Upper lobe of right lung (tissue), 1 donor: Measurements from ENCODE around the gene MPPED2. TPM values are rescaled to one million over a fixed set of nuclear protein-coding genes. Genes with fewer than 3 reads are reported as not detected.

Experiments
- ATAC-seq: fragments of 200-7000 bp; cut with Tn5 transposase; one replicate; pipeline ENCODE4 v1.9.1; 2020; ENCODE audit warnings: mild to moderate bottlenecking, moderate library complexity
- DNase-seq: peaks from one replicate; pipeline ENCODE4 v3.0.0-alpha.2; 2020
- H3K27ac ChIP-seq: fragments of 200-600 bp; one replicate; pipeline ENCODE4 v1.8.0; 2022
- H3K27me3 ChIP-seq: fragments of 200-600 bp; one replicate; pipeline ENCODE4 v1.8.0; 2022; ENCODE audit warnings: mild to moderate bottlenecking
- H3K36me3 ChIP-seq: fragments of 200-600 bp; one replicate; pipeline ENCODE4 v1.8.0; 2022
- H3K4me1 ChIP-seq: fragments of 200-600 bp; one replicate; pipeline ENCODE4 v1.8.0; 2022
- H3K4me3 ChIP-seq: fragments of 200-600 bp; one replicate; pipeline ENCODE4 v1.8.0; 2022; ENCODE audit warnings: mild to moderate bottlenecking
- H3K9me3 ChIP-seq: fragments of 200-600 bp; one replicate; pipeline ENCODE4 v1.8.0; 2022
- intact Hi-C: fragments of 100-400 bp; cut with DNase I; formaldehyde crosslinking; loops from one replicate; pipeline ENCODE4 v1.11.0; 2022
- total RNA-seq: library from RNA; stranded (reverse); fragmentation: NEBNext Ultra II Directional; extraction: Animal tissue kit (Norgen Biotek cat#: 25700); gene quantifications from one replicate; pipeline ENCODE4 v1.2.1, GENCODE V29; 2021
- TF ChIP-seq, protein P1 (sequence below): fragments of 200-600 bp; IDR thresholded peaks from one replicate; pipeline ENCODE4 v1.8.0; 2022; ENCODE audit warnings: antibody characterized with exemption
- donor health status: DM: no; HTN: yes; CAD: no; lungs with severe emphysema.

MPPED2 gene
- total RNA-seq, 1 donor from 2014 or later = 1.3 TPM

DNA sequence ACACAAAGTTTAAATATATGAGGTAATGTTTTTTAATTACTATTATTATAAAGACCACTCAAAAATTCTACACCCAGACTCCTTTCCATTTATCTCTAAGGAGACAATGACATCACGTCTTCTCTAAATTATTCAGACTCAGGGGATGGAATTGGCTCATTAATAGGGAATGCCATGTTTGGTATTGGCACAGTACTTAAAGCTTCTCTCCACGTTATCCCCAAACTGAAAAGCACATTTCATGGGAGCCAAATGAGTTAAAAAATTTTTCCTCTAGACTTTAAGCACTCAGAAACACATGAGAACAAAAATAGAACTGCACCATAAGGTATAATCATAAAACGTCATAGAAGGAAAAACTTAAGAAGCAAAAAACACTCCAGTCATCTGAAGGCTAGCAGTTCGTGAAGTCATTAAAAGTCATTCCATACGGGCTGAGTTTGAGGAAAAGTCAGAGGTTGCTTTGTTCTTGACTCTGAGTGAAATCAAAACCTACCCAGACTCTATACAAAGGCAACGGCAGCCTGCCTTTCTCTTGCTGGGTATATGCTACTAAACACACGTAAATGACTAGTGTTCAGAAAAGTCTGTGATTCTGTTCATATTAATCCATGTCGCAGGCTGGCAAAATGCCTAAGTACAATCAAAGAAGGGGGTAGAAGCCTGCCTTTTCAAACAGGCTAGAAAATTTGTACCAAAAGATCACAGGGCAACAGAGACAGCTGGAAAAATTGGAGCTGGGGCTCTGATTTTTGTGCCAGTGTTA, 8.7 kb upstream of the MPPED2 start:
- no peak overlapping the region for H3K27ac ChIP-seq

DNA sequence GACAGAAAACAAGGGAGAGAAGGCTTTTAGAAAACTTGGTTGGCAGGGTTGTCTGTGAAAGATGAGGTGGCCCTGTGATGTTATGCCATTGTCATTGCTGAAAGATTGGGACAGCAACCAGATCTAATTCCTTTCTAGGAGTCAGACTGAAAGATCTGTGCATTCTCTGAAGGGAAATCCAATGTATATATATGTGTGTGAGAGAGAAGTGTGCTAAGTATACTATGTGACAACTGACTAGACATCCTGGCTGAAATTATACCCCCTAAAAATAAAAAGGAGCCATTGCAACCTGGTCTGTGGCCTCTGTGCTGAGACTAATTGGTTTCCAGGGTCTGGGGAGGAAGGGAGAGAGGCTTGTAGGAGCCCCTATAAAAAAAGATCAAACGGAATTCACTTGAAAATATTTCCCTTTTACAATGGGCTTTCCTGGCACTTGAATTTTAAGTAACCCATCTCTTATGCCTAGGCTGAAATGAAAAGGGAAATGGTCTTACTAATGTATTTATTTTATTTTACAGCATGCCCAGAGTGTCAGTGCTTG, 1.2 kb upstream of the MPPED2 start:
- intact Hi-C loops = no loop called here
- H3K4me1 ChIP-seq = peaks cover 12% of the 10 kb centered on the region
- DNase-seq (no peak), ATAC-seq (no peak)
- no peak overlapping the region for H3K4me3 ChIP-seq
- no peak overlapping the region for H3K27ac ChIP-seq
- H3K36me3 ChIP-seq = no peaks in the 10 kb centered on the region
- TF ChIP-seq, protein P1, sequence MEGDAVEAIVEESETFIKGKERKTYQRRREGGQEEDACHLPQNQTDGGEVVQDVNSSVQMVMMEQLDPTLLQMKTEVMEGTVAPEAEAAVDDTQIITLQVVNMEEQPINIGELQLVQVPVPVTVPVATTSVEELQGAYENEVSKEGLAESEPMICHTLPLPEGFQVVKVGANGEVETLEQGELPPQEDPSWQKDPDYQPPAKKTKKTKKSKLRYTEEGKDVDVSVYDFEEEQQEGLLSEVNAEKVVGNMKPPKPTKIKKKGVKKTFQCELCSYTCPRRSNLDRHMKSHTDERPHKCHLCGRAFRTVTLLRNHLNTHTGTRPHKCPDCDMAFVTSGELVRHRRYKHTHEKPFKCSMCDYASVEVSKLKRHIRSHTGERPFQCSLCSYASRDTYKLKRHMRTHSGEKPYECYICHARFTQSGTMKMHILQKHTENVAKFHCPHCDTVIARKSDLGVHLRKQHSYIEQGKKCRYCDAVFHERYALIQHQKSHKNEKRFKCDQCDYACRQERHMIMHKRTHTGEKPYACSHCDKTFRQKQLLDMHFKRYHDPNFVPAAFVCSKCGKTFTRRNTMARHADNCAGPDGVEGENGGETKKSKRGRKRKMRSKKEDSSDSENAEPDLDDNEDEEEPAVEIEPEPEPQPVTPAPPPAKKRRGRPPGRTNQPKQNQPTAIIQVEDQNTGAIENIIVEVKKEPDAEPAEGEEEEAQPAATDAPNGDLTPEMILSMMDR = no peak
- no peaks in the 10 kb centered on the region for H3K9me3 ChIP-seq
- H3K27me3 ChIP-seq = peaks cover 52% of the 10 kb centered on the region

More for the DNA sequence above, 8.7 kb upstream of the MPPED2 start:
- Histone ChIP-seq H3K9me3 (no peaks in the 10 kb centered on the region), H3K4me1 (no peaks in the 10 kb centered on the region), H3K4me3 (no peak overlapping the region), H3K27me3 (no peaks in the 10 kb centered on the region), H3K36me3 (no peaks in the 10 kb centered on the region)
- intact Hi-C loops = no loop called here
- DNase-seq (no peak), ATAC-seq (no peak)
- TF ChIP-seq, protein P1 = no peak

DNA sequence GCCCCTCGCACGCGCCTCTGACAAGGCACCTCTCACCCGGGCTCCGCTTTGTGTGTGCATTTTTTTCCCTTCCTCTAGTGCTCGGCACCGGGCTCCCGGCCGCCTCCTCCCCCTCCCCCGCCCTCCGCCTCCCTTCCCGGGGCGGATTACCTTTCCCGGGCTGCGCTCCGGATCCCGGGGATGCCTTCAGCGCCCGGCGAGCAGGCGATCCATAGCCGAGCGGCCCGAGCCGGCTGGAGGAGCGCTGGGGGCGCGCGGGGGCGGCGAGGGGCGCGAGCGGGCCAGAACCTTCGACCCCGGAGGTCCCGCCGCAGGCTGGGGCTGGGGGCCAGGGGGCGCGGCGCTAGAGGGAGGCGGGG, 282 bp downstream of the MPPED2 start:
- no peaks in the 10 kb centered on the region for H3K9me3 ChIP-seq
- TF ChIP-seq, protein P1 = no peak
- peaks cover 53% of the 10 kb centered on the region for H3K27me3 ChIP-seq
- H3K4me3 ChIP-seq = peak overlapping the region; percentile 52
- peak; percentile 61 for DNase-seq
- H3K27ac ChIP-seq = no peak overlapping the region
- H3K4me1 ChIP-seq = peaks cover 12% of the 10 kb centered on the region
- peak; percentile 40 for ATAC-seq
- intact Hi-C loops = no loop called here
- H3K36me3 ChIP-seq = no peaks in the 10 kb centered on the region

DNA sequence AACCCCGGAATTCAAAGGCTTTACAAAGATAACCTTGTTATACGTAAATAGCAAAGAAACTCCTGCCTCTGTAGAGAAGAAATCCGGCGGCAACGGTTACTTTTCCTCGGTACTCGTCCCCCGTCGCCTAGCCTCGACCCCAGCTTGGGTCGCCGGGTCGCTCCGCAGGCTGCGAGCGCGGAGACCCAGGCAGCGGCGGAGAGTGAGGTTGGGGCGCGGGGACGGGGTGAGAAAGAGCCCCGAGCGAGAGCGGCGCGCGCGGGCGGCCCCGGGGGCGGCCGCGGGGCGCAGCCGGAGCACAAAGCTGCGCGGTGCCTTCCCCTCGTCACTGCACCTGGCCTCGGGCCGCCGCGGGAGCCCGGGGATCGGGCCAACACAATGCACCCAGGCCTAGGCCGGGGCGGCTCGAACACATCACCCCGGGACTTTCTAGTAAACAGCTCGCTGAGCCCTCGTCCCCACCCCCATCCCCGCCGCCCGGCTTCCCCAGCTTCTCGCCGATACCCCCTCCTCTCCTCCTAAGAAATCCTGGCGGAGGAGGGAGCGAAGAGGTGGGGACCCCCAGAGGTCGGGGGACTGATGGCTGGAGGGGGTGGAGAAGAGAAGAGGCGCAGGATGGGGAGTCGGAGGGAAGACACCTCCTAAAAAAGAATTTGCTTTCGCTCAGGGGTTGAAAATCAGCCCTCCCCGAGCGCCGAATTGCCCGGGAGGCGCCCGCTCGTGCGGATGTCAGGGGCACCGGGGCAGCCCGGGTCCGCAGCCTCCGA, 845 bp downstream of the MPPED2 start:
- intact Hi-C loops = no loop called here
- peaks cover 12% of the 10 kb centered on the region for H3K4me1 ChIP-seq
- no peaks in the 10 kb centered on the region for H3K36me3 ChIP-seq
- peaks cover 53% of the 10 kb centered on the region for H3K27me3 ChIP-seq
- peak overlapping the region; percentile 52 for H3K4me3 ChIP-seq
- no peak overlapping the region for H3K27ac ChIP-seq
- peak; percentile 52 for ATAC-seq
- no peaks in the 10 kb centered on the region for H3K9me3 ChIP-seq
- TF ChIP-seq, protein P1 = no peak
- peak; percentile 64 for DNase-seq

DNA sequence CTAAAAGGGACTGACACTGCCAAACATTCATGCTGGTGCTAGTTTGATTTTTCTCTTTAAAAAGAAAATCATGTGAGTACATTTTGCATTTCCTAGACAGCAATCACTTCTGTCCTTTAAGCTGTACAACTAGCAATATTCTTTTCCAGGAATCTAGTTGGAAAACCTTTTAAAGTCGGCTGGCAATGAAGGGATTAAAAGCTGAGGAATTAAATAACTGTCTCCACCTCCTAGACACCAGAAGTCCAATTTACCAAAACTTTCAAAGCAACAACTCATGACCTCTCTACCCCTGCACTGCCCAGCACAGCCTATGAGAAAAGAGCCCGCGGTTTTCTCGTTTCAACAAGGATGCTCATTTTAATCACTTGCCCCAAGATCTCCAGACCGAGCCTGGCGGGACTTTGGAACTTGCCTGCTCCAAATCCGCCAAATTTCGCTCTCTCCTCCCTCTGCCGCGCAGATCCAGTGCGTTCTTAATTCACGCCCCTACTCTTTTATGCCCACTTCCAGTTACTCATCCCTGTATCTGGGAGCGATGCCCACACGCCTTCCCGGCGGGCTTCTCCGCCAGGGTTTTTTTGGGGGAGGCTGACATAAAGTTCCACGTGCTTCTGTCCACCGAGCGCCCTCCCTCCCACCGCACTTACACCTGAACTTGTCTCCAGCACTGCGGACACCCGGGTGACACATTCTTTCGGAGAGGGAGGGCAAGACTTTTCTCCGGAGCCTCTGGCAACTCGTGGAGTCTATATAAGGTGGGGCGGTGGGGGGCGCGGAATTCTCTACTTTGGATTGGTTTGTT, 2.5 kb downstream of the MPPED2 start:
- no peak for ATAC-seq
- Histone ChIP-seq H3K4me1 (peaks cover 12% of the 10 kb centered on the region), H3K4me3 (no peak overlapping the region), H3K36me3 (no peaks in the 10 kb centered on the region), H3K27ac (no peak overlapping the region), H3K9me3 (no peaks in the 10 kb centered on the region), H3K27me3 (peaks cover 53% of the 10 kb centered on the region)
- DNase-seq = peak; percentile 46
- TF ChIP-seq, protein P1 = no peak
- intact Hi-C loops = no loop called here
